ENCODE results near the gene SUB1.
"Not testable (repeated sequence)": the region's sequence is repeated elsewhere in the genome, so short reads cannot be mapped to it uniquely, and the experiment has no call there.

The SUB1 gene

DNA sequence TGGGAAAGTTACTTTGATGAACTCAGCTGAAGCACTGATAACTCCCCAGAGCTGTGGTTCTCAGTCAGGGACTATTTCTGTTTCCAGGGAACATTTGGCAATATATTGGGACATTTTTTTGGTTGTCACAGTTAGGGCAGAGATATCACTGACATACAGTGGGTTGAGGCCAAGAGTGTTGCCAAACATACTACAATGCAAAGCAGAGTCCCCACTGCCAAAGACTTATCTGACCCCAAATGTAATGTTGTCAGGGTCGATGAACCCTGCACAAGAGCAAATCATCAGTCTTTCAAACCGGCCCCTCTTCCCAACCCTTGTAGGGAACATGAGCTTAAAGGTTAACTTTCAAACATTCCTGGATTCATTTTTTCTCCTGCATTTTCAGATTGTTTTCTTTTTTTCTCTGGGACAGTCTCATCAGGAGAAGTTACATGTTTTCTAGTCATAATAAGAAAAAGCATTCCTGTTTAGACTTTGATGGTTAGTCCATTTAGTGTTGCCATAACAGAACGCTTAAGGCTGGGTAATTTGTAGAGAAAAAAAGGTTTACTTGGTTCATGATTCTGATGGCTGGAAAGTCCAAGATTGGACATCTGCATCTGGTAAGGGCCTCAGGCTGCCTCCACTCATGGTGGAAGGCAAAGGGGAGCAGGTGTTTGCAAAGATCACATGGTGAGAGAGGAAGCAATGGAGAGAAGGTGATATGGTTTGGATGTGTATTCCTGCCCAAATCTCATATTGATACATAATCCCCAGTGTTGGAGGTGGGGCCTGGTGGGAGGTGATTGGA lies 18.8 kb upstream of the SUB1 start:
- DNase-seq (ENCODE audit: low read depth) = no peak

- no peak for DNase-seq (ENCODE audit: low read depth)
Observed at GRCh38 chr5:32571128-32571527, 14.2 kb upstream of the SUB1 start.

DNA sequence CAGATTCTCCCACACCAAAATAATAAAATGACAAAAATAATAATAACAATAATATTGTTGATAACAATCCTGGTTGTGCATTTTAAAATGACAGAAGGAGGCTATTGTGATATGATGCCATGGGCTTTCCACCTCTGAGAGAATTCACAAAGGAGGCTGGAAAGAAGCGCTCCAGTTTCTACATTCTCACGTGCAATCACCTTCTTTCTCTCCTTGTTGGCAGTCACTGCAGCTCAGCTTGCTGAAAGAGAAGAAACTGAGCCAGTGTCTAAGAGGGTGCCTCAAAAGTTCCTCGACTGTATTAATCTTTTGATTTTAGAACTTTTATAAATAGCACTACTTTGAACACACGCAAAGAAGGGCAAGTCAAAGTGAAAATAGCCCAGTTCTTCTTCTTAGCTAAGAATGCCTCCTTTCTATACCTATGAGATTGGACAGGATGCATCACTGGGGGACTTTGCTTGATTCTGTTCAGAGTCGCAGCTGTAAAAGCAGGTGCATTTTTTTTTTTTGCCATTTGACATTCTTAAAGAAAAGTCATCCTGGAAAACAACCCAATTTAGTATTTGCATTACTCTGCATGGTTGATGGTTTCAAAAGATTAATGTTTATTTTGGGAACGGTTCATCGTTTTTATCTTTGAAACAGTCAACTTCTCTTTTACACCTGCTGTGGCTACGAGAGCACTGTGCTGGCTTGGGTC lies 12.4 kb upstream of the SUB1 start:
- DNase-seq (ENCODE audit: low read depth) = no peak

DNA sequence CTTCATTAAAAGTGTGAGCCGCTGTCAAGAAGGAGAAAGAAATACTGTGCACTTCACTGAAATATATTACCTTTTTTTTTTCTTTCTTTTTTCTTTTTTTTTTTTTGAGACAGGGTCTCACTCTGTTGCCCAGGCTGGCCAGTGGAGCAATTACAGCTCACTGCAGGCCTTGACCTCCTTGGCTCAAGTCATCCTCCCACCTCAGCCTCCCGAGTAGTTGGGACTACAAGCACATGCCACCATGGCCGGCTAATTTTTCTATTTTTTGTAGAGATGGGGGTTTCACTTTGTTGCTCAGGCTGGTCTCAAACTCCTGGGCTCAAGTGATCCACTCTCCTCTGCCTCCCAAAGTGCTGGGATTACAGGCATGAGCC lies 11.9 kb upstream of the SUB1 start:
- DNase-seq (ENCODE audit: low read depth) = not testable (repeated sequence)

DNA sequence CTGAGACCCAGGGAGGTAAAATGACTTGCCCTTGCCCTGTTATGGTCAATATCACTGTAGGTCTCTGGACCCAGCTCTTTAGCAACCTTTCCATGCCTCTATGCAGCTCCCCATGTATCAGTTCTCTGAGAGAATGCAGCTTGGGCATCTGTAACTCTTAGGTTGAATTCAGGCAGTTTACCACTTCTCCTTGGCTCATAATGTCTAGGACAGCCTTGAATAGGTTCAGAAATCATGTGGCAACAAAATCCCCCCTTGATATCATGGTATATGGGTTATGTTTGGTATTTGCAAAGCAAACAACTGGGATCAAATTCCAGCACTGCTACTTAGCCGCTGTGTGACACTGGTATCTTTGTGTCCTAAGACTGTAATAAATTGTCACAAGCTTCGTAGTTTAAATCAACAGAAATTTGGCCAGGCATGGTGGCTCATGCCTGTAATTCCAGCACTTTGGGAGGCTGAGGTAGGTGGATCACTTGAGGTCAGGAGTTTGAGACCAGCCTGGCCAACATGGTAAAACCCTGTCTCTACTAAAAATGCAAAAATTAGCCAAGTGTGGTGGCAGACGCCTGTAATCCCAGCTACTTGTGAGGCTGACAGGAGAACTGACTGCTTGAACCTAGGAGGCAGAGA lies 10.7 kb upstream of the SUB1 start:
- DNase-seq (ENCODE audit: low read depth) = no peak

DNA sequence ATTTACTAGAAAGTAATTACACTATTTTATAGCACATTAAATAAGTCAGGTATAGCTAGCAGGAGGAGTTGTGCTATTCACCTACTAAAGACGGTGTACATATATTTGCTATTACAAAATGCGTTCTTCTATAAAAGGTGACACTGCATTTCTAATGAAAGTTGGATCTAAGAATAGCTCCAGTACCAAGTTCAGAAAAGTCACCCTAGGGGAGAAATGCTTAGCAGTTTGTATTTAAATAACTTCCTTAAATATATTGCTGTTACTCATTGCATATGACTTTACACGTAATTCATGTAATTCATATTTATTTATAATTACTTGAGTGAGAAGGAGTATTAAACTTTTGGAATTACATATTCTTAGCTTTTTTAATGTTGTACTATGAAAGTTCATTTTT lies 7.0 kb upstream of the SUB1 start:
- no peak for DNase-seq (ENCODE audit: low read depth)

- no peak for DNase-seq (ENCODE audit: low read depth)
Observed at GRCh38 chr5:32578764-32579163, 6.6 kb upstream of the SUB1 start.

DNA sequence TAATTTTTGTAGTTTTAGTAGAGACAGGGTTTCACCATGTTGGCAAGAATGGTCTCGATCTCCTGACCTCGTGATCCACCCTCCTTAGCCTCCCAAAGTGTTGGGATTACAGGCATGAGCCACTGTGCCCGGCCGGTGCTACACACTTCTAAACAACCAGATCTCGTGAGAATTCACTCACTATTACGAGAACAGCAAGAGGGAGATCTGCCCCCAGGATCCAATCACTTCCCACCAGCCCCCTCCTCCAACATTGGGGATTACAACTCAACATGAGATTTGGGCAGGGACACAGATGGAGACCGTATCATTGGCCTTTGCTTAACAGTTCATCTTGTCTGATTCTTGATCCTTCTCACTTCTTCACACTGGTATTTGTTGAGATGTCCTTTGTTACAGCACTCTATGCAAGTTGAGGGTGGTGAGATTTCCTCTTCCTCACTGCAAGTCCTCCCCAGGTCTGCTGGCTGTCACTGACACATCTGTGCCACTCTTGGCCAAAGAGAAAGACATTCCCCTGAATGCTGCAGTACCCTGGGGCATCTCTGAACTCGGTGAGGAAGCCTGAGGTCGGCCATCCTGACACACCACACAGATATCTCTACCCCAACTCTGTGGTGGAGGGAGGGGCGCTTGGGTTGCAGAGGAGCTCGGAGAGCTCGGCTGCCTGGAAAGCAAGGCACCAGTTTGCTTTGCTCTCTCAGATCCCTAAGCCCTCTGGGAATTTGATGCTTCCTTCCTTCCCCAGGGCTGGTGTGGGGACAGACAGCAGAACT lies 4.2 kb upstream of the SUB1 start:
- no peak for DNase-seq (ENCODE audit: low read depth)

DNA sequence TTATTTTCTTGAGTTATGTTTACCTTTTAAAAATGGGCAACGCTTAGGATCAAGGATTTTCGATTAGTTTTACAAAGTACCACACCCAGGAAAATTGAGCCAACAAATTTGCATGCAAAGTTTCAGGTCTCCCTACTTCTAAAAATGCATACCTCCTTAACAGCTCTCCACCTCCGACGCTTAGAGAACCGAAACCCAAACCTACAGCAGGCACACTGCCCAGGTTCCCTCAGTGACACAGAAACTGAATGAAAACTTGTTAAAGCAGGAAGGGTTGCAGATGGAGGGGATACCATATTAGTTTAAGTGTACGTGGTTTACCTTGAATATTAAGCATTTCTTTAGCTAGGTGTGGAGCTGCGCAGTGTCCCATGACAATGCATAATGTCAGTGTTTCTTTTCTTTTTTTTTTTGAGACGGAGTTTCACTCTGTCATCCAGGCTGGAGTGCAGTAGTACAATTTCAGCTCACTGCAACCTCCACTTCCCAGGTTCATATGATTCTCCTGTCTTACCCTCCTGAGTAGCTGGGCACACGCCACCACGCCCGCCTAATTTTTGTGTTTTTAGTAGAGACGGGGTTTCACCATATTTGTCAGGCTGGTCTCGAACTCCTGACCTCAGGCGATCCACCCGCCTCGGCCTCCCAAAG lies 1.6 kb upstream of the SUB1 start:
- no peak for DNase-seq (ENCODE audit: low read depth)

DNA sequence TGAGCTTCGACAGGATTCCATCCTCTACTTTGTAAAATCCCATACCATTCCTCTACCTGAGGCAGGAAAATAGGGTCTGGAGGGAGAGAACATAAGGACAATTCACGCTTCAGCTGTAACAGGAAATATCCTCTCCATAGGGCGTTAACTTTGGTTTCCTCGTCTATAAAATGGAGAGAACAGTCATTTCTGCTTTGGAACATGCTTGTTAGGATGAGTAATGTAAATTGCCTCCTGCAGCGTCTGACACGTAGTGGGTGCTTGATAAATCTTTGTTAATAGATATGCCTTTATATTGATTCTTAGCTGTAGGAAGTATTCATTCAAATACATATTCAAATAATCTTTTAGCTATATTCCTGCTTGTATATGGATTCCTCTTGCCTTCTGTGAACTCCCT lies 711 bp upstream of the SUB1 start:
- no peak for DNase-seq (ENCODE audit: low read depth)

GRCh38 chr5:32585122-32585445 lies 273 bp upstream of the SUB1 start:
- DNase-seq (ENCODE audit: low read depth) = no peak

- no peak for DNase-seq (ENCODE audit: low read depth)
Observed at GRCh38 chr5:32586276-32586599, 881 bp downstream of the SUB1 start.

GRCh38 chr5:32587067-32587551 lies 1.8 kb downstream of the SUB1 start:
- no peak for DNase-seq (ENCODE audit: low read depth)

- no peak for DNase-seq (ENCODE audit: low read depth)
Observed at GRCh38 chr5:32589416-32589815, 4.1 kb downstream of the SUB1 start.

DNA sequence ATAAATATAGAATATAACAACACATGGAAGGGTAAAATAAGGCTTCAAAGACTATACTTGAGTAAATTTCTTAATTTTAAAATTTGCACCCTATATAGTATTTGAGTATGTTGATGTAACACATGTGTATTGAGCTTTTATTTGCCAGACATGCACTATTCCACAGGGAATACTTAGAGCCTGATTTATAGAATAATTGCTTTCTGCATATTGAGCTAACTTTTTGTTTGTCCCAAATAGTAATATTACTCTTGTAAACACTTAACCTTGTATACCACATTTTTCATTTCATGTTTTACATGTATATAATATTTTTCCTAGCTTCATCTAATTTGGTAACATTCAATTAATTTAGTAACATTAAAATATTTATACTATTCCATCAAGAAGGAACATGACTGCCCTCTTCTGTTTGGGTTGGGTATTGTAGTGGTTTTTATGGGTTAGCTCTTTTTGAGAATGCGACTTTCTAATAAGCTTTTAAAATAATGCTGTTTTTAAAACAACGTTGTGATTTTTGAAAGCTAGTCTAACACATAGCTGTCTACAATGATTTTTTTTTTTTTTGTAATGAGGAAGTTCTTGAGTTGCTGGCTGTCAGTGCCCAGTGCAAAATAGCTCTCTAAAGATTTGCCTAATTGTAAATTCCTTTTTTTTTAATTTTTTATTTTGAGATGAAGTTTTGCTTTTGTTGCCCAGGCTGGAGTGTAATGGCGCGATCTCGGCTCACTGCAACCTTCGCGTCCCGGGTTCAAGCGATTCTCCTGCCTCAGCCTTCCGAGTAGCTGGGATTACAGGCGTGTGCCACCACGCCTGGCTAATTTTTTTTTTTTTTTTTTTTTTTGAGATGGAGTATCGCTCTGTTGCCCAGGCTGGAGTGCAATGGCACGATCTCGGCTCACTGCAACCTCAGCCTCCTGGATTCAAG lies 4.8 kb downstream of the SUB1 start:
- no peak for DNase-seq (ENCODE audit: low read depth)

DNA sequence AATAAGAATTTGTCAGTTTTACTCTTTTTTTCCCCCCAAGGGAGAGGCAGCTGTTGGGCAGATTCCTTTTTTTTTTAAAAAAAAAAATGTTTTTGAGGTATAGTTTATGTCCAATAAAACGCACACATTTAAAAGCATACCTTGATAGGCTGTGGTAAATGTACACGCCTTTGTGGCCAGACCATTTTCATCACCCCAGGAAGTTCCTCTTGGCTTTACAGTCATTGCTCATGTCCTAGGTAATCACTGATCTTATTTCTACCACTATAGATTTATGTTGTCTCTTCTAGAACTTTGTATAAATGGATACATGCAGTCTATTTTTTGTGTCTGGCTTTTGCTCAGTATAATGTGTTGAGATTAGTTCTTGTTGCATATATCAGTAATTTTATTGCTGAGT lies 9.8 kb downstream of the SUB1 start:
- no peak for DNase-seq (ENCODE audit: low read depth)

GRCh38 chr5:32597041-32597629 lies 11.8 kb downstream of the SUB1 start:
- DNase-seq (ENCODE audit: low read depth) = no peak

GRCh38 chr5:32598260-32598937 lies 13.0 kb downstream of the SUB1 start:
- DNase-seq (ENCODE audit: low read depth) = no peak

DNA sequence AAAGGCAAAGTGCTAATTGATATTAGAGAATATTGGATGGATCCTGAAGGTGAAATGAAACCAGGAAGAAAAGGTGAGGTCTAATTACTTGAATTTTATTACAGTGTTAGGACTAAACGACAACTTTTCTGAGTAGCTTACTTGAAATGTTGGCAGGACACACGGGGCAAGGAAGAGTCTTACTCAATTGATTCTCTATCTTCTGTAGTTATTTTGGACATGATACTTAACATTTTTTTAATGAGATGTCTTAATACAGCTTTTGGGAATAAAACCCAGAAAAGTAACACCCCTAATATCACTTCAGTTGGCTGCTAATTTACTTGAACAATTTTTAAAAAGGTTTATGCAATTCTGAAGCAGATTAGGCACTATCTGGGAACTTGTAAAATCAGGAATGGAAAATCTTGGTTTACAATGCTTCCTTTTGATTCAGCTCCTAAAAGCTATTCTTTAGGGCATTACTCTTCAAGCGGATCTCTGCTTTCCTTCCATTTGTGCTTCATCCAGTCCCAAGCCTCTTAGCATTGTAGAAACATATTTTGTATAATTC lies 13.7 kb downstream of the SUB1 start:
- DNase-seq (ENCODE audit: low read depth) = no peak

All from T-helper 22 cell (primary cell).